HG03064 (cell line): ENCODE data around the gene CTIF.
"Not testable (repeated sequence)": the region's sequence is repeated elsewhere in the genome, so short reads cannot be mapped to it uniquely, and the experiment has no call there.

Experiments used
- ATAC-seq: cut with Tn5 transposase; IDR thresholded peaks from one replicate; pipeline ENCODE4 v1.9.1; 2021; ENCODE audit warnings: low read depth; ENCODE audit not compliant: unreplicated experiment

The CTIF gene

GRCh38 chr18:48638896-48639771 is 100.3 kb downstream of the CTIF start:
- ATAC-seq: no peak

DNA sequence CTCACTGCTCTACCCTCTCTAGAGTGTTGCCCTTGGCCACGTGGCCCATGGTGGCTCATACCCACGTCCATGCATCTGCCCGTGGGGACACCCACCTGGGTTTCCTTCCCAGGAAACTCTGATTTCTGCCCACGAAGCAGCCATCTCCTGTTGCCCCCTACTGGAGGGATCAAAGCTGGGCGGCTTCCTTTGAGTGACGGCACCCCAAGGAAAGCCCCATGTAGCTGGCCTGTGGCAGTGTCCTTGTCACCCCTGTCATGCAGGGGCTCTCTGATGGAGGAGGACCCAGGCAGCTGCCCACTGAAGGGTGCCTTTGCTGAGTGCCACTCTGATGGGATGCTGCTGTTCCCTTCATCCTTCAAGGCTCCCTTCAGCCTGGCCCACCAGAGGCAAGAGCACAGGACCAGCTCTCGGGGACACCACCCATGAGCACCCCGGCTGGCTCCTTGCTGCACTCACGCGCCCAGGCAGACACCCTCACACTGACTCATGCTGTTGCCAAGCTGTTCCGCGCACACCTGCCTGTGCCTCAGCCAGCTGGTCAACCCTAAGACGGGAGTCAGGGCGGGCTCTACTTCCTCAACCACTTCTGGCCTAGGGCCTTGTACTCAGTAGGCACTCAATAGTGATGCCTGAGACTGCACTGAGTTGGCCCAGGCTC is 101.1 kb downstream of the CTIF start:
- ATAC-seq: no peak

DNA sequence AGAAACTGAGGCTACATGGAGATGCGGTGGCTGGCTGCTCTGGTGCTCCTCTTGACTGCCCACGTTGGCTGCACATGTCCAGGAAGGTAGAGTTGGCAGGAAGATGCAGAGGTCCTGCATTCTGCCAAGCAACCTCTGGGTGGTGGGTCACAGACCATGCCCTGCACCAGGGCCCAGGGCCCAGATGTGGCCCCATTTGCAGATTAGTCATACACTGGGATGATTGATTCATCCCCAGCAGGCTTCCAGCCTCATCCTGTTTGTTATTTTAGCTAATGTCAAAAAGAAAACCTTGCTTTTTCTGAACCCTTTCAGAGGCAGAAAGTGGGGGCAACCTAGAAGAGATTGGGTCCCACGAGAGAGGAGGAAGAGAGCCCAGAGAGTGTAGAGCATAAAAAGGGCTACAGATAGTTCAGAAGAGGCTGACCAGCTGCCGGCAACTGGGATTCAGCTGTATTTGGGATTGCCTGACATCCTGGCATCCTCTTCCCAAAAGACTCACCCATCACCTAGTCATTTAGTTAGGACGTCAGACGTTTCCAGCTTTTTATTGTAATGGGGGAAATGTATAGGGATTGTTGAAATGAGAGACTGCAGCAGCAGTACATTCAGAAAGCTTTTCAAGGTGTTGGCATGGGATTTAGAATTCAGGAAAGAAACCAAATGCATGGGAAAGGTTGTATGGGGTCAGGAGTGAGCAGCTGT is 101.9 kb downstream of the CTIF start:
- ATAC-seq: no peak

GRCh38 chr18:48641981-48642380 is 103.2 kb downstream of the CTIF start:
- no peak for ATAC-seq

GRCh38 chr18:48642503-48642902 is 103.7 kb downstream of the CTIF start:
- no peak for ATAC-seq

DNA sequence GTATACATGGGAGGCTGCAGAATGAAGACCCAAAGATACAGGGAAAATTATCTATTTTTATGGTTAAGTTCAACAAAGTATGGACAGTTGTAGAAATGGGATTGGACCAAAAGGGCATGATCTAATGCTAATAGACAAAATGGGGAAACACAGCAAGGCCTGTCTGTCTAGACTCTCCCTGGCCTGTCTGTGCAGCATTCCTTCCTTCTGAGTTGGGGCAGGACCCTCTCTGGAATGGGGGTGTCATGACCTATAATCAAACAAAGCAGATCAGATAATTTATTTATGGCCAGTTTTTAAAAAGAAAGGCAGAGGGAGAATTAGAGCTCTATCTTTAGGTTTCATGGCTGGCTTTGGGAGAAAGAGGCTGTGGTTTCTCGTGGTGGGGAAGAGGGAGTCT is 104.4 kb downstream of the CTIF start:
- no peak for ATAC-seq

DNA sequence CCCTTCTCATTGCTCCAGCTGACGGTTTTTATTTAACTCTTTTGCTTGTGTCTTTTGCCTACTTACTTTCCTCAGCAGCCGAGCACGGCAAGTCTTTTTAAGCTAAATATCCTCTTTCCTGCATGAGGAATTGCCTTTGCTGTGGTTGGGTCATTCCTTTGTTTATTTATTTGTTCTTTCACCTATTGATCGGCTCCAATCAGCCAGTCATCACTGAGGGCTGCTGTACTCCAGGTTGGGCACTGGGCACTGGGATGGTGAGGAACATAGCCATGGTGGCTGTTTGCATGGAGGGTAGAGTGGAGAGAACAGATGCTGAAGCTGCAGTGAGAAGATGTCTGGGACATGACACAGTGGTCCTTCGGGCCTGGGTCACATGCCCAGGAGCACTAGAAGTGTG is 105.2 kb downstream of the CTIF start:
- no peak for ATAC-seq

- no peak for ATAC-seq
These were observed 106.7 kb downstream of the CTIF start for GRCh38 chr18:48645427-48646002.

- ATAC-seq: no peak
These were observed 108.1 kb downstream of the CTIF start for GRCh38 chr18:48646976-48647375.

GRCh38 chr18:48649231-48649630 is 110.4 kb downstream of the CTIF start:
- no peak for ATAC-seq

GRCh38 chr18:48654591-48654990 is 115.8 kb downstream of the CTIF start:
- not testable (repeated sequence) for ATAC-seq

GRCh38 chr18:48655508-48655907 is 116.7 kb downstream of the CTIF start:
- no peak for ATAC-seq

DNA sequence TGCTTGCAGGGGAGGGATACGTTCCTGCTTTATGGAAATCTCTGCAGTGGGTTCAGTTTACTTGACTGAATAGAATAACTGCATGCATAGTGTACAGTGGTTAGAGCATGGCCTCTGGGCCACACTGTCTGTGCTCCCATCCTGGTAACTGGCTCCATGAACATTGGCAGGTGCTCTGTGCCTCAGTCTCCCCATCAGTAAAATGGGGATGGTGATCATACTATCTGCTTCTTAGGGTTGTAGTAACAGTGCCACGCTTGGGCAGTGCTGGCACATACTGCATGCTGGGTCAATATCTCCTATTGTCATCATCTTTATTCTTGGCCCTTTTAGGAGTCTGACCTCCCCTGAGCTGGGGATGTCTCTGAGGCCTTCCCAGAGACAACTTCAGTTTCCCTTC is 117.3 kb downstream of the CTIF start:
- ATAC-seq: no peak

GRCh38 chr18:48656582-48656981 is 117.8 kb downstream of the CTIF start:
- ATAC-seq: no peak

DNA sequence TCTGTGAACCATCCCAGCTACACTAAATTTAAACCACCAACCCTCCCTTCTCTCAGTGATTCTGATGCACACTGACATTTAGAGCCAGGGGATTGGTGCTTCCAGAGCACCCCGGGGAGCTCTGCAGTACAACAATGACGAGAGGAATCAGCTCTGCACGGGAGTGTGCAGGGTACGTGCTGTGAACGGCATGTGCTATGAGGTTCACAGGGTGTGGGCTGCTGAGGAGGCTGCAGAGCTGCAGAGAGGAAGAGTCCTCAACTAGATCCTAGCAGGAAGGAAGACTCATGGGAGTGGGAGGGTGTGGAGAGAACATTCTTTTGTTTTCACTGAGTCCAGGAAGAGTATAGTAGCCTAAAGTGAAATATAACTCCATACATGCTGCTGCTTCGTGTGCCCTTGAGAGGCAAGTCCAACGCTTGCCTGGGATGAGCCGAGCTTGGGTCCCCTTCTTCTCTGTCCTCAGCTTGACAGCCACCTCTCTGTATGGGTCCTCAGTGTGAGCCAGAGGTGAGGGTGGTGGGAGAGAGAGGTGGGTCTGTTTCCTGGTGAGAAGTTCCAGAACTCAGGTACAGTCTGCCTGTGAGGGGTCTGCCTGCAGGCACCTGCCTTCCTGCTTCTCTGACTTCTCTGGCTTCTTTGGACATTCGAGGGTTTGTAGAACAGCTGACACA is 118.8 kb downstream of the CTIF start:
- ATAC-seq: no peak

DNA sequence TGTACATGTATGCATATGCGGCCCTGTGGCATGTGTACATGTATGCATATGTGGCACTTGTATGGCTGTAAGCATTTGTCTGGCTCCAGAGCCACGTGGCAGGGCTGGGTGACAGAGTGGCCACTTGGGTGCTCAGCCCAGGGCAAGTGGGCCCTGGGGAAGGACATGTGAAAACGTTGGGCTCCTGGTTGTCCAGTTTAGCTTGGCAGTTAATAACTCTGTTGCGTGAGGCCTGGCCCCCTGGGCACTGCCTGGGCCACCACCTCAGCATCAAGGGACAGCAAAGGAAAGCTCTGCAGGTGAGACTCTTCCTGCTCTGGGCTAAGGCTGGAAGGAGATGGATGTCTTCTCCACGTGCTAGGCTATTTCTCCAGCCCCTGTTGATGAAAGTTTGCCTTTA is 119.9 kb downstream of the CTIF start:
- ATAC-seq: no peak

GRCh38 chr18:48659188-48660009 is 120.6 kb downstream of the CTIF start:
- ATAC-seq: no peak

- no peak for ATAC-seq
These were observed 121.8 kb downstream of the CTIF start for GRCh38 chr18:48660346-48661228.

- ATAC-seq: no peak
These were observed 122.6 kb downstream of the CTIF start for GRCh38 chr18:48661421-48661820.
